Measurements from ENCODE around the gene CIDEA.
"Not testable (repeated sequence)": the region's sequence is repeated elsewhere in the genome, so short reads cannot be mapped to it uniquely, and the experiment has no call there.

CIDEA gene

GRCh38 chr18:12254136-12254819 lies at the start of gene CIDEA:
CIDEA (plus strand) TSS chr18:12254361; CDS start chr18:12254384, 23 bp downstream.
- DNase-seq = no peak

GRCh38 chr18:12208296-12209153 lies 45.6 kb upstream of the CIDEA start:
- DNase-seq = not testable (repeated sequence)

GRCh38 chr18:12212308-12212707 lies 41.9 kb upstream of the CIDEA start:
- DNase-seq = not testable (repeated sequence)

- not testable (repeated sequence) for DNase-seq
These were observed 39.7 kb upstream of the CIDEA start for GRCh38 chr18:12214296-12215005.

- not testable (repeated sequence) for DNase-seq
These were observed 37.7 kb upstream of the CIDEA start for GRCh38 chr18:12216471-12216870.

GRCh38 chr18:12218603-12219002 lies 35.6 kb upstream of the CIDEA start:
- not testable (repeated sequence) for DNase-seq

GRCh38 chr18:12222041-12222440 lies 32.1 kb upstream of the CIDEA start:
- DNase-seq = not testable (repeated sequence)

- not testable (repeated sequence) for DNase-seq
These were observed 30.8 kb upstream of the CIDEA start for GRCh38 chr18:12223326-12223725.

GRCh38 chr18:12226807-12227206 lies 27.4 kb upstream of the CIDEA start:
- DNase-seq = not testable (repeated sequence)

GRCh38 chr18:12227399-12228186 lies 26.6 kb upstream of the CIDEA start:
- DNase-seq = not testable (repeated sequence)

GRCh38 chr18:12228308-12228707 lies 25.9 kb upstream of the CIDEA start:
- DNase-seq = not testable (repeated sequence)

GRCh38 chr18:12230561-12230960 lies 23.6 kb upstream of the CIDEA start:
- DNase-seq = not testable (repeated sequence)

GRCh38 chr18:12231040-12231882 lies 22.9 kb upstream of the CIDEA start:
- no peak for DNase-seq

- no peak for DNase-seq
These were observed 22.2 kb upstream of the CIDEA start for GRCh38 chr18:12231986-12232385.

- no peak for DNase-seq
These were observed 20.8 kb upstream of the CIDEA start for GRCh38 chr18:12233378-12233777.

- DNase-seq = no peak
These were observed 19.5 kb upstream of the CIDEA start for GRCh38 chr18:12234451-12235190.

GRCh38 chr18:12236141-12236540 lies 18.0 kb upstream of the CIDEA start:
- no peak for DNase-seq

GRCh38 chr18:12236934-12237832 lies 17.0 kb upstream of the CIDEA start:
- peak; percentile 20 for DNase-seq

GRCh38 chr18:12238826-12239225 lies 15.3 kb upstream of the CIDEA start:
- DNase-seq = no peak

- no peak for DNase-seq
These were observed 14.7 kb upstream of the CIDEA start for GRCh38 chr18:12239431-12239830.
